ENCODE data around the gene MDM2.
"Not testable (repeated sequence)": the region's sequence is repeated elsewhere in the genome, so short reads cannot be mapped to it uniquely, and the experiment has no call there.

Gene MDM2

DNA sequence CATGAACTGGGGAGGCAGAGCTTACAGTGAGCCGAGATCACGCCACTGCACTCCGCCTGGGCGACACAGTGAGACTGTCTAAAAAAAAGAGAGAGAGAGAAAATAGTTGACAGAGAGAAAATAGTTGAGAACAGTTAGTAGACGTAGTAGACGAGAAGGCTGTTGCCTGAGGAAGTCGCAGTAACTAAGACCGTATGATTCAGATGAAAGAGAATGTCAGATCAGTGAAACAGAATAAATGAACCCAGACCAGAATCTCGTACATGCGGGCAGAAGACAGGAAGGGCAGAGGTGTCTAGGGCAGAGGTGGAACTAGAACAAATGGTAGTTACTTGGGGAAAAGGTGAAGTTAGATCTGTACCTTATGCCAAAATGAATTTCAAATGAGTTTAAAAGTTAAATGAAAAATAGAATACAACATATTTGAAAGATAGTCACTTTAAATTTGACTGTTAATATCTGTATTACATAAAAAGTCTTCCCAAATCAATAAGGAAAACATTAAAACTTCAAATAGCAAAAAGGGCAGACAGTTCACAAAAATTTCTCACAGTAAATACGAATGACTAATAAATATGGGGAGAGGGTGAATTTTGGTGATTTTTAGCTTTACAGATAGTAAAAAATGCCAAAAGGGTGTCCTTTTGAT, 17.7 kb downstream of the MDM2 start:
- DNase-seq (ENCODE audit: low read depth in 2 of 2) = no peak

DNA sequence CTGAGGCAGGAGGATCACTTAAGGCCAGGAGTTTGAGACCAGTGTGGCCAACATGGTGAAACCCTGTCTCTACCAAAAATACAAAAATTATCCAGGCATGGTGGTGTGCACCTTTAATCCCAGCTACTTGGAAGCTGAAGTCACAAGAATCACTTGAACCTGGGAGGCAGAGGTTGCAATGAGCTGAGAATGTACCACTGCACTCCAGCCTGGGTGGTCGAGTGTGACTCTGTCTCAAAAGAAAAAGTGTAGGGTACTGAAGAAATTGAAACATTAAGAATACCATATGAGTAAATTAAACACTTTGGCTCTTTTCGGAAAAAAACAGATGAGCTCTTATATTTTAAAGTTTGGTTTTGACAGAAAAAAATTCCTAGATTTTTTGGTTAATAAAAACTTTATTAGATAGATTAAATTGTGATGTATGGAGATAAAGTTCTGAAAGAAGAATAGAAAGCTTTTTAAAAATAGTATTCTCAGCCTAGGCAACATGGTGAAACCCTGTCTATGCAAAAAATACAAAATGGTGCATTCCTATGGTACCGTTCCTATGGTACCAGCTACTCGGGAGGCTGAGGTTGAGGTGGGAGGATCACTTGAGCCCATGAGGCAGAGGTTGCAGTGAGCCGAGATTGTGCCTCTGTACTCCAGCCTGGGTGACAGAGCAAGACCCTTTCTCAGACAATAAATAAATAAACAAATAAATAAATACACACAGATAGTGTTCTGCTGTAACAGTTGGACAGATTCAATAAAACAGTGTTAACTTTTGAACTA, 20.1 kb downstream of the MDM2 start:
- DNase-seq (ENCODE audit: low read depth in 2 of 2) = no peak

DNA sequence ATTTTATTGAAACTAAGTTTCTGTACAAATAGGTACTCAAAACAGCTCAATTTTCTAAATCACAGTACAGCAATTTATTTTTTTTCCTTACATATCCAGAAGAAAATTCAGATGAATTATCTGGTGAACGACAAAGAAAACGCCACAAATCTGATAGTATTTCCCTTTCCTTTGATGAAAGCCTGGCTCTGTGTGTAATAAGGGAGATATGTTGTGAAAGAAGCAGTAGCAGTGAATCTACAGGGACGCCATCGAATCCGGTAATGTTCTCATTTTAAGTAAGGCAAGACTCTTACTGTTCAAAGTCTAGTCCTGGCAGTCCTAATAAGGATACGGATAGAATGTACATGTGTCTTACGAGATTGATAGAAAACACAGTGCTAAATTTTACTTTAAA, 20.7 kb downstream of the MDM2 start:
- no peak for DNase-seq (ENCODE audit: low read depth in 2 of 2)

GRCh38 chr12:68831272-68831671, 23.3 kb downstream of the MDM2 start:
- no peak for DNase-seq (ENCODE audit: low read depth in 2 of 2)

DNA sequence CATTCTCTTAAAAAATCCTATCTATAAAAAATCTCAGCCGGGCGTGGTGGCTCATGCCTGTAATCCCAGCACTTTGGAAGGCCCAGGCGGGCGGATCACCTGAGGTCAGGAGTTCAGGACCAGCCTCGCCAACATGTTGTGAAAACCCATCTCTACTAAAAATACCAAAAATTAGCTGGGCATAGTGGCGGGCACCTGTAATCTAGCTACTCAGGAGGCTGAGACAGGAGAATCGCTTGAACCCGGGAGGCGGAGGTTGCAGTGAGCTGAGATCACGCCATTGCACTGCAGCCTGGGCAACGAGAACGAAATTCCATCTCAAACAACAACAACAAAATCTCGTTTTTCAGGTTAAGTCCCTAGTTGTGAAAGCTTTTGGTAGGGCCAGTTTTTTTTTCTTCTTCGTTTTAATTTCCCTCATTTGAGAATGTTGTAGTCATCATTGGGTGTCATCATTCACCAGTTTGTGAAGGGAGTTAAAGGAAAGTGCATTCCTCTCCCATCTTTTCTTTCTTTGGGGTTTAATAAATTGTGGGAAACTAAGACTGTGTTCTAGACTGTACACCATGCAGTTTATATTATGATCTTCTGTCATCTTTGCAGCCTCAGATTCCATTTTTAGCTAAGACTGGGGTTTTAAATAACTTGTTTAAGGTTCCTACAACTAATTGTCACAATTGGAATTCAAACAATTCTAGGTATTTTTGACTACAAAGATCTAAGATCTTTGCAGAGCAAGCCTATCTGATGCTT, 23.9 kb downstream of the MDM2 start:
- DNase-seq (ENCODE audit: low read depth in 2 of 2) = no peak

DNA sequence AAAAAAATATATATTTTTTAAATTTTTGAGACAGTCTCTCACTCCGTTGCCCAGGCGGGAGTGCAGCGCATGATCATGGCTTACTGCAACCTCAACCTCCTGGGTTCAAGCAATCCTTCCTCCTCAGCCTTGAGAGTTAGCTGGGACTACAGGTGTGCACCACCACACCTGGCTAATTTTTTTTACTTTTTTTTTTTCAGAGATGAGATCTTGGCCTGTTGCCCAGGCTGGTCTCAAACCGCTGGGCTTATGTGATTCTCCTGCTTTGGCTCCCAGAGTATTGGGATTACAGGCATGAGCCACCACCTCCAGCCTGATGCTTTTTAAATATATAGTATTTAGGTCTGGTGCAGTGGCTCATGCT, 24.5 kb downstream of the MDM2 start:
- no peak for DNase-seq (ENCODE audit: low read depth in 2 of 2)

GRCh38 chr12:68833508-68833907, 25.5 kb downstream of the MDM2 start:
- no peak for DNase-seq (ENCODE audit: low read depth in 2 of 2)

GRCh38 chr12:68835333-68835908, 27.4 kb downstream of the MDM2 start:
- no peak for DNase-seq (ENCODE audit: low read depth in 2 of 2)

- DNase-seq (ENCODE audit: low read depth in 2 of 2) = no peak
These were observed 29.2 kb downstream of the MDM2 start for GRCh38 chr12:68837215-68837614.

DNA sequence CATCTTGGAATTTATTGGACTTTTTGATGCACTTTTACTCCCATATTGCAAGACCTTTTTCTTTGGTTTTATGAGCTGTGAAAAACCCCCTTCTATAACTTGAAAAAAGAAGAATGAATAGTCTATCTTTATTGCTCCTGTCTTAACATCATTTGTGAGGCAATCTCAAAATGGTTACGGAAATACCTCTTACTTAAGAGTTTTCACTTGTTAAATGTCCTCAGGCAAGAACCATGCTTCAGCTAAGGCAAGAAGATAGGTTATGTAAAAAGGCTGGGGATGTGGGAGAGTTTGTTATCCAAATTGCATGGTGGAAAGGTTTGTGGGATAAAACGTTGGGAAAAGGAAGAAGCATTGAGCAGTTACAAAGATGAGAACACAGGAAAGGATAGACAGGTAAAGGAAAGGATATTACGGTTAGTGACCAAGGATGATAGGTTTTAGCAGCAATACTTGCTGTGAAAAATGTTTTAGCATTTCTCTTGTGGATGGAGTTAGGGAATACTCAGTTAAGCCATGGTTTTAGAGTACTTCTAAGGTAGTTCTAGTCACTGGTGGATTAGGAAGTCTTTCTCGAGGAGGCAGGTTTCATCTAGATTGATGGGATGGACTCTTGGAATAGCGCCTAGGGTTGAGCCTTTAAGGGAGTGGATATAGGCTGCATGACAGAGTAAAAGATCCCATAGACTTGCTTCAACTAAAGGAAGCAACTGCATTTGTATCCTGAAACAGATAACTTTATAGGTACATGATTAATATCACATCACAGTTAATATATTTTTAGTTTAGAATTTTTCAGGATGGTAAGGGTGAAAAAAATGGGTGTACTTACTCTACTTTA, 30.3 kb downstream of the MDM2 start:
- no peak for DNase-seq (ENCODE audit: low read depth in 2 of 2)

GRCh38 chr12:68839183-68840147, 31.5 kb downstream of the MDM2 start:
- DNase-seq (ENCODE audit: low read depth in 2 of 2) = no peak

DNA sequence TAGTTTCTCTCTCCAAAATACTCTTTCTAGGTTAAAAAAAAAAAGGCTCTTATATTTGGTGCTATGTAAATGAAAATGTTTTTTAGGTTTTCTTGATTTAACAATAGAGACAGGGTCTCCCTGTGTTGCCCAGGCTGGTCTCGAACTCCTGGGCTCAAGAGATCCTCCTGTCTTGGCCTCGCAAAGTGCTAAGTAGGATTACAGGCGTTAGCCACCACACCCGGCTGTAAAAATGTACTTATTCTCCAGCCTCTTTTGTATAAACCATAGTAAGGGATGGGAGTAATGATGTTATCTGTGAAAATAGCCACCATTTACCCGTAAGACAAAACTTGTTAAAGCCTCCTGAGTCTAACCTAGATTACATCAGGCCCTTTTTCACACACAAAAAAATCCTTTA, 33.2 kb downstream of the MDM2 start:
- not testable (repeated sequence) for DNase-seq (ENCODE audit: low read depth in 2 of 2)

GRCh38 chr12:68841717-68842116, 33.7 kb downstream of the MDM2 start:
- DNase-seq (ENCODE audit: low read depth in 2 of 2) = no peak

GRCh38 chr12:68842123-68842522, 34.1 kb downstream of the MDM2 start:
- DNase-seq (ENCODE audit: low read depth in 2 of 2) = no peak

DNA sequence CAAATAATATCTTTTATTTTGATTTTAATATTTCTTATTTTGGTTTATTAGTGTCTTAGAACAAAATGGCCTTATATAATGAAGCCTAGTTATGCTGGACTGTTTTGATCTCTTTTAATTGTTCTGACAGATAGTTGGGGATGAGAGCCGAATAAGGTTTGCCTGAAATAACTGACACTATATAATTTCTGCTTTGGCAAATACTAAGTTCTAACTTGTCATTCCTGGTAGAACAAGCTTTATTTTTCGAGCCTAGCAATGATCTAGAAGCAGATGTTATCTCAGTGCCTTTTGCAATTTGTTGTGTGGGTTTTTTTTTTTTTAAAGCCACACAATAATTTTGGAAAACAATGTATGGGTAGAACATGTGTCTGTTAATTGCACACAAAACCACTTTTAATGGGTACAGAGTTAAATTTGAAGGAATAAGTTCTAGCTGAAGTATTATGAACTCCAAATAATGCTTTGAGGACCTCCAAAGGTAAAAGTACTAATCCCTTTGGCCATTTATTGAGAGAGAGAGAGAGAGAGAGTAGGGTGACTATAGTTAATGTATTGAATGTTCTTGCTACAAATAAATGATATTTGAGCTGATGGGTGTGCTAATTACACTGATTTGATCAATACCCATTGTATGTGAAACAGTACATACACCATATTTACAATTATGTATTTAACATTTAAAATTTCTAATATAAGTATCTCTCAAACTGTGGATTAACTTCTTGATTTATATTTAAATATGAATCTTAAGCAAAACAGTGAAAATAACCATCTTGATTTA, 35.0 kb downstream of the MDM2 start:
- no peak for DNase-seq (ENCODE audit: low read depth in 2 of 2)

DNA sequence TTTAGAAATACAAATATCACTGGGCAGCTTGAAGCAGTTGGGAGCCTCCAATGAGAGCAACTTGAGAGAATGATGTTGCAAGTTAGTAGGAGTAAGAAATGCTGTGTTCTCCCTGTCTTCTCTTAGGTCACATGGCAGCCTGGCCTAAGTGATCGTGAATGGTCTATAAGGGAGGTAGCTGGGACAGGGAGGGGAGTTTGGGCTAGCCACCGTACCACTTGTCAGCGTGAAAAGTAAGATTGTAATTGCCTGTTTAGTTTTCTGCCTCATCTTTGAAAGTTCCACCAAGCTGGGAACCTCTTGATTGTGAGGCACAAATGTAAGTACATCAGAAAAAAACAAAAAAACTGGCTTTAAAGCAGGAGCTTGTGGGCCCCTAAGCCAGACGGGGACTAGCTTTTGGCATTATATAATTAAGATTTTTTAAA, 36.4 kb downstream of the MDM2 start:
- DNase-seq (ENCODE audit: low read depth in 2 of 2) = no peak

DNA sequence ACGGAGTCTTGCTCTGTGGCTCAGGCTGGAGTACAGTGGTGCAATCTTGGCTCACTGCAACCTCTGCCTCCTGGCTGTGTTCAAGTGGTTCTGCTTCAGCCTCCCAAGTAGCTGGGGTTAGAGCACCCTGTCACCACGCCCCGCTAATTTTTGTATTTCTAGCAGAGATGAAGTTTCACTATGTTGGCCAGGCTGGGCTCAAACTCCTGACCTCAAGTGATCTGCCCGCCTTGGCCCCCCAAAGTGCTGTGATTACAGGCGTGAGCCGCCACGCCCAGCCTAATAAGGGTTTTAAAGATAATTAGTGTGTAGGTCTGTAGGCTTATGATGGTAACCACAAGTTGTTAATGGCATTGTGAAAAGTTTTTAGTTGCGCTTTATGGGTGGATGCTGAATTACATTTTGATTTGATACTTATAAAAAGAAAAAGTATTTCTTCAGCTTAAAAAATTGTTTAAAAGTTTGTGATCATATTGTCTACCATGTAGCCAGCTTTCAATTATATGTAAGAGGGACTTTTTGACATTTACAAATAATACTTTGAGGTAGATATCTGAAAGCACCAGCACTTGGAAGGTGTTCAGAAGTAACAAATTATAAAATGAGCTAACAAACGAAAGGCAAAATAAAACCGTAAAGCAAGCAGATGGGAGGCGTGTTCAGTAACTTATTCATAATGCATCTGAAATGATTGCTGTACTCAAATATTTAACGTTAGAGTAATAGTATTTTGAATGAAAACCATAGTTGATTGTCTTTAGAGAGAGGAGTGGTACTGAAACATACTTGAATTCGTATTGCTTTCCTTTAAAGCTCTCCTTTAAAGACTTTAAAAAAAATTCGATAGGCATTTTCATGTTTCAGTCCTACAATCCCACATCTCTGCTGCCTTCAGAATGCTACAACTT, 37.1 kb downstream of the MDM2 start:
- no peak for DNase-seq (ENCODE audit: low read depth in 2 of 2)

DNA sequence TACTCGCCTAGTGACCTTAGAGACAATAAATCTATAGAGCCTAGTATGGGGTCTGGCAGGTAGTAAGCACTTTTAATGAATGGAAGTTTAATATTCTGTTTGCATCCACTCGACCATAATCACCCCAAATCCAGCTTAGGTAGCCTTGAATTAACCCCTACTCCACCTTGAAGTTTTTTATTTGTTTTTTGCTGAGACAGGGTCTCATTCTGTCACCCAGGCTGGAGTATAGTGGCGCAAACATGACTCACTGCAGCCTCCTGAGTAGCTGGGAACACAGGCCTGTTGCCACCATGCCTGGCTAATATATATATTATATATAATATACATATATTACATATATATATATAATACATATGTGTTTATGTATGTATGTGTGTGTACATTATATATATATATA, 38.8 kb downstream of the MDM2 start:
- no peak for DNase-seq (ENCODE audit: low read depth in 2 of 2)

DNA sequence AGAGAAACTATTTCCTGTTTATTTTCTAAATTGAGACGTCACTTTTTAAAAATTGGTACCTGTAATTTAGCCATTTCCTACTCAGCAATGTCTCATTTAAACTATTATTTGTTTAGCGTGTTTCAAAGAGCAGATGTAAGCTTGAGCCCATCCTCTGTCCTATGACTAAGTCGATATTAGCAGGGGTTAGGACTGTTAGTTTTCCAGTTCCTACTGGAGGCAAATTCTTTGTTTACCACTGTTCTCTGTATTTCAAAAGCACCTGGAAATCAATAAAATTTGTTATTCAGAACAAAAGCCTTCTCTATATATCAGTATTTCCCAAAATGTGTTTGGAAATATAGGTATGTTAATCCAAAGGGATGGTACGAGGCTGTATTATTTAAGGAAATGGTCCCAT, 42.4 kb downstream of the MDM2 start:
- DNase-seq (ENCODE audit: low read depth in 2 of 2) = no peak

Measured in stimulated activated CD8-positive, alpha-beta memory T cell treated with anti-CD3 and anti-CD28 coated beads, Interleukin-7, amount 100 ng/mL, for 1 hour (primary cell).